Stomach (tissue), 4 donors: ENCODE data around the gene ZNF512.

Source experiments
- EP300 ChIP-seq: sonication (generic); formaldehyde crosslinking; IDR thresholded peaks from one replicate; pipeline ENCODE4 v1.6.1; 2017; ENCODE audit warnings: antibody characterized with exemption
- POLR2A ChIP-seq, 4 donors: fragments of 450-650 bp; IDR thresholded peaks; one replicate each; pipeline ENCODE4 v1.6.1; 2016; ENCODE audit warnings: antibody characterized with exemption in 4 of 4, control low read depth in 2 of 4, mild to moderate bottlenecking in 1 of 4, moderate library complexity in 1 of 4
- POLR2AphosphoS5 ChIP-seq, 3 donors: sonication (generic); formaldehyde crosslinking; IDR thresholded peaks; one replicate each; pipeline ENCODE4 v1.6.1; 2016; ENCODE audit warnings: antibody characterized with exemption in 3 of 3
- TF ChIP-seq, protein P1 (sequence below), 7 experiments: fragments of 450-650 bp in 4 of 7; fragments of 200-600 bp in 3 of 7; sonication (generic) in 3 of 7; IDR thresholded peaks; one replicate each; pipeline ENCODE4 v1.5.1; 2016 to 2019; ENCODE audit warnings: antibody characterized with exemption in 7 of 7, control low read depth in 2 of 7, mild to moderate bottlenecking in 1 of 7

DNA sequence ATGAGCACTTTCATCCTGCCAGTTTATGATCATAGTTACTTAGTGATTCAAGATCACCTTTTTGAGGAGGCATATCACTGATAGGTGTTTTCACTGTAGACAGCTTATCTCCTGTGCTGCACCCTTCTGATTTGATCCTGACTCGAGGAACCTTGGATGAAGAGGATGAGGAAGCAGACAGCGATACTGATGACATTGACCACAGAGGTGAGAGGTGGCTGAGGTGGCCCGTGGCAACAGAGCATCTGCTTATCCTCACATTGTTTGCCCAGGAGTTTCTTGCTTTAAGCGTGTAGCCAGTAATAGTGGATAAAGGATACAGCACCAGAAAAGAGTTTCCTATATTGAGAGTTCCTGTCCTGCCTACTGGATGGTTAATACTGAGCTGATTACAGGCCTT, 64.9 kb downstream of the ZNF512 start:
- TF ChIP-seq, protein P1, sequence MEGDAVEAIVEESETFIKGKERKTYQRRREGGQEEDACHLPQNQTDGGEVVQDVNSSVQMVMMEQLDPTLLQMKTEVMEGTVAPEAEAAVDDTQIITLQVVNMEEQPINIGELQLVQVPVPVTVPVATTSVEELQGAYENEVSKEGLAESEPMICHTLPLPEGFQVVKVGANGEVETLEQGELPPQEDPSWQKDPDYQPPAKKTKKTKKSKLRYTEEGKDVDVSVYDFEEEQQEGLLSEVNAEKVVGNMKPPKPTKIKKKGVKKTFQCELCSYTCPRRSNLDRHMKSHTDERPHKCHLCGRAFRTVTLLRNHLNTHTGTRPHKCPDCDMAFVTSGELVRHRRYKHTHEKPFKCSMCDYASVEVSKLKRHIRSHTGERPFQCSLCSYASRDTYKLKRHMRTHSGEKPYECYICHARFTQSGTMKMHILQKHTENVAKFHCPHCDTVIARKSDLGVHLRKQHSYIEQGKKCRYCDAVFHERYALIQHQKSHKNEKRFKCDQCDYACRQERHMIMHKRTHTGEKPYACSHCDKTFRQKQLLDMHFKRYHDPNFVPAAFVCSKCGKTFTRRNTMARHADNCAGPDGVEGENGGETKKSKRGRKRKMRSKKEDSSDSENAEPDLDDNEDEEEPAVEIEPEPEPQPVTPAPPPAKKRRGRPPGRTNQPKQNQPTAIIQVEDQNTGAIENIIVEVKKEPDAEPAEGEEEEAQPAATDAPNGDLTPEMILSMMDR (IDR thresholded peaks at IDR 0.05) = no peak
- TF ChIP-seq EP300 = no peak
- TF ChIP-seq POLR2AphosphoS5 (IDR thresholded peaks at IDR 0.05) = no peak
- TF ChIP-seq POLR2A (IDR thresholded peaks at IDR 0.05) = no peak
